ENCODE measurements around the gene CFHR5.
"Not testable (repeated sequence)": the region's sequence is repeated elsewhere in the genome, so short reads cannot be mapped to it uniquely, and the experiment has no call there.

The CFHR5 gene

DNA sequence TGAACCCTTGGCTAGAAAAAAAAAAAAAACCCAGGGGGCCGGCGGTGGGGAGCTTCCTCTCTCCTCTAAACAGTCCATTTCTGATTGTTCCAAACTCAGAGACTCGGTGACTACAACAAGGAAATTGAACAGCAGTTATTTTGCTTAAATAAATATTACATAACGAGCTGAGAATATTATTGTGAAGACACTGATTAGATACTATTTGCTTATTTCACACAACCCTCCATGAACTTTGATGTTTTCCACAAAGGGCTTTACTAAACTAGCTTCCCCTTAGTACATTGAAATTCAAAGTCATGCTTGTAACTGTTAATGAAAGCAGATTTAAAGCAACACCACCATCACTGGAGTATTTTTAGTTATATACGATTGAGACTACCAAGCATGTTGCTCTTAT is at the start of gene CFHR5:
Gene CFHR5, plus strand, starts transcription at position 279 of the 400 bp plus-strand sequence. Its CDS starts 109 bp downstream, at position 388.
- H2AFZ ChIP-seq (ENCODE audit: low read depth, low read length), result no peak within 1 kb of the TSS
- no peaks in the 10 kb centered on the region for H3K4me1 ChIP-seq (ENCODE audit: insufficient read depth, low read length)
- no peaks in the 10 kb centered on the region for H3K36me3 ChIP-seq (ENCODE audit: insufficient read depth, low read length)
- H3K4me3 ChIP-seq (ENCODE audit: low read length), result no peak within 1 kb of the TSS
- H3K27me3 ChIP-seq (ENCODE audit: insufficient read depth, low read length), result no peaks in the 10 kb centered on the region
- H3K9me3 ChIP-seq (ENCODE audit: low read length), result no peaks in the 10 kb centered on the region

DNA sequence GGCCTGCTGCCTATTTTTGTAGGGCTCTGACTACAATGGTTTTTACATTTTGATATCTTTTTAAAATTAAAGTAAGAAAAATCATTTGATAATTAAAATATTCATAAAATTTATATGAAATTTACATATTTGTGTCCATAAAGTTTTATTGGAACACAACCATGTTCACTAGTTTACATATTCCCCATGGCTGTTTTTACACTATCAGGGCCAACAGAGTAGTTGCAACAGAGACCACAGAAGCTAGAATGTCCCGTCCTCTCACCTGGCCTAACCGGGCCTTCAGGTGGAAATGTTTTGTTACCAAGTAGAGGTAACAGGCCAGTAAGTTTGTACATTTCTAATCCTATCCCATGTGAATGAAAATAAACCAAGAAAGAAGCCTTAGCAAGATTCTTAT is 44.5 kb upstream of the CFHR5 start:
- not testable (repeated sequence) for H2AFZ ChIP-seq (ENCODE audit: low read depth, low read length); H3K4me1 ChIP-seq (ENCODE audit: insufficient read depth, low read length); H3K4me3 ChIP-seq (ENCODE audit: low read length); H3K36me3 ChIP-seq (ENCODE audit: insufficient read depth, low read length); H3K9me3 ChIP-seq (ENCODE audit: low read length); H3K27me3 ChIP-seq (ENCODE audit: insufficient read depth, low read length)

DNA sequence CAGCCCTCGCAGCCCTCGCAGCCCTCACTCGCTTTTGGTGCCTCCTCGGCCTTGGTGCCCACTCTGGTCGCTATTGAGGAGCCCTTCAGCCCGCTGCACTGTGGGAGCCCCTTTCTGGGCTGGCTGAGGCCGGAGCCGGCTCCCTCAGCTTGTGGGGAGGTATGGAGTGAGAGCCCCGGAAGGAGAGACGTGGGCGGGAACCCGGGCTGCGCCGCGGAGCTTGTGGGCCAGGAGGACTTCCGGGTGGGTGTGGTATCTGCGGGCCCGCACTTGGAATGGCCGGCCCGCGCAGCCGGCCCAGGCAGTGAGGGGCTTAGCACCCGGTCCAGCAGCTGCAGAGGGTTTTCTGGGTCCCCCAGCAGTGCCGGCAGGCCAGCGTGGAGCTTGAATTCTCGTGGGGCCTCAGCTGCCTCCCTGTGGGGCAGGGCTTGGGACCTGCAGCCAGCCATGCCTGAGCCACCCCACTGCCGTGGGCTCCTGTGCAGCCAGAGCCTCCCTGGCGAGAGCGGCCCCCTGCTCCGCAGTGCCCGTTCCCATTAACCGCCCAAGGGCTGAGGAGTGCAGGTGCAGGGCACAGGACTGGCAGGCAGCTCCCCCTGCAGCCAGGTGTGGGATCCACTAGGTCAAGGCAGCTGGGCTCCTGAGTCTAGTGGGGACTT is 43.7 kb upstream of the CFHR5 start:
- Histone ChIP-seq H3K36me3 (ENCODE audit: insufficient read depth, low read length) (no peaks in the 10 kb centered on the region), H3K4me1 (ENCODE audit: insufficient read depth, low read length) (no peaks in the 10 kb centered on the region), H3K9me3 (ENCODE audit: low read length) (no peaks in the 10 kb centered on the region), H2AFZ (ENCODE audit: low read depth, low read length) (no peak overlapping the region), H3K4me3 (ENCODE audit: low read length) (no peak overlapping the region), H3K27me3 (ENCODE audit: insufficient read depth, low read length) (no peaks in the 10 kb centered on the region)

DNA sequence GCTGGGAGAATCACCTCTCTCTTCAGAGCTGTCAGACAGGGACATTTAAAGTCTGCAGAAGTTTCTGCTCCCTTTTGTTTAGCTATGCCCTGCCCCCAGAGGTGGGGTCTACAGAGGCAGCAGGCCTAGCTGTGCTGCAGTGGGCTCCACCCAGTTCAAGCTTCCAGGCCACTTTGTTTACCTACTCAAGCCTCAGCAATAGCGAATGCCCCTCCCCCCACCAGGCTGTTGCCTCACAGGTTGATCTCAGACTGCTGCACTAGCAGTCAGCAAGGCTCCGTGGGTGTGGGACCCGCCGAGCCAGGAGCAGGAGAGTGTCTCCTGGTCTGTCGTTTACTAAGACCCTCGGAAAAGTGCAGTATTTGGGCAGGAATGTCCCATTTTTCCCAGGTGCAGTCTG is 35.9 kb upstream of the CFHR5 start:
- H3K4me1 ChIP-seq (ENCODE audit: insufficient read depth, low read length); H2AFZ ChIP-seq (ENCODE audit: low read depth, low read length); H3K4me3 ChIP-seq (ENCODE audit: low read length); H3K27me3 ChIP-seq (ENCODE audit: insufficient read depth, low read length); H3K9me3 ChIP-seq (ENCODE audit: low read length); H3K36me3 ChIP-seq (ENCODE audit: insufficient read depth, low read length): not testable (repeated sequence)

DNA sequence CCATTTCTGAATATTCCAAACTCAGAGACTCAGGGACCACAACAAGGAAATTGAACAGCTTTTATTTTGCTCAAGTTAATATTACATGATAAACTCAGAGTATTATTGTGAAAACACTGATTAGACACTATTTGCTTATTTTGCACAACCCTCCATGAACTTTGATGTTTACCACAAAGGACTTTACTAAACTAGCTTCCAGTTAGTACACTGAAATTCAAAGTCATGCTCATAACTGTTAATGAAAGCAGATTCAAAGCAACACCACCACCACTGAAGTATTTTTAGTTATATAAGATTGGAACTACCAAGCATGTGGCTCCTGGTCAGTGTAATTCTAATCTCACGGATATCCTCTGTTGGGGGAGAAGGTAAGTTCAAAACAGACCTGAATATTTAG is 33.8 kb upstream of the CFHR5 start, which contains the start of gene CFHR2:
Gene CFHR2, plus strand, starts transcription at position 171 of the 400 bp plus-strand sequence. Its CDS starts 143 bp downstream, at position 314.
- H3K4me1 ChIP-seq (ENCODE audit: insufficient read depth, low read length); H3K27me3 ChIP-seq (ENCODE audit: insufficient read depth, low read length): not testable (repeated sequence)

DNA sequence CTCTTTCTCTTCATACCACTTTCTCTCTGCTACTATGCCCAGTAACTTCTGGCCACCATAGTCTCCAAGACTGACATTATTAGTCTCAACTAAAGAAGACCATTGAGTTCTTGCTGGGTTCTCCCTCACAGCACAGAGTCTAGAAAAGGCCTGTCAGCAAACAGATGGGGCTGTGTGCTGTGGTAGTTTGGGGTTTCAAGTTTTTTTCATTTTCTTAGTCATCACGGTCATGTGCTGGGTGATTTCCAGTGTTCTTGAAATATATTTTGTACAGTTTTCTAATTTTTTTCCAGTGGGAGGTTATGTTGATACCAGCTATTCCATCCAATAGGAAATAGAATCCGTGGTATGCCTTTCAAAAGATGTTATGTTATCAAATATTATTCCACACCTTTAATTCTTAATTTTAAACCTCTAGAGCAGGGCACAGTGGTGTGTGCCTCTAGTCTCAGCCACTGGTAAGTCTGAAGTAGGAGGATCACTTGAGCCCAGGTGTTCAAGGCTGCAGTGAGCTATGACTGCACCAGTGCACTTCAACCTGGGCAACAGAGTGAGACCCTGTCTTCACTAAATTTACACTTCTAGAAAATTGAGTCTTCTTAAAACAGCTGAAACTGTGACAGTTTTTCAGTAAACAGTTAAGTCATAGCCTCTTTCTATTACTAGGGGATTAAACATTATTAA is 25.5 kb upstream of the CFHR5 start:
- Histone ChIP-seq H3K36me3 (ENCODE audit: insufficient read depth, low read length) (no peaks in the 10 kb centered on the region), H3K4me1 (ENCODE audit: insufficient read depth, low read length) (no peaks in the 10 kb centered on the region), H3K9me3 (ENCODE audit: low read length) (no peaks in the 10 kb centered on the region), H3K27me3 (ENCODE audit: insufficient read depth, low read length) (no peaks in the 10 kb centered on the region), H2AFZ (ENCODE audit: low read depth, low read length) (no peak overlapping the region), H3K4me3 (ENCODE audit: low read length) (no peak overlapping the region)

More for the DNA sequence above, 33.8 kb upstream of the CFHR5 start, which contains the start of gene CFHR2:
- H3K4me3 ChIP-seq (ENCODE audit: low read length); H3K36me3 ChIP-seq (ENCODE audit: insufficient read depth, low read length); H3K9me3 ChIP-seq (ENCODE audit: low read length); H2AFZ ChIP-seq (ENCODE audit: low read depth, low read length): not testable (repeated sequence)

DNA sequence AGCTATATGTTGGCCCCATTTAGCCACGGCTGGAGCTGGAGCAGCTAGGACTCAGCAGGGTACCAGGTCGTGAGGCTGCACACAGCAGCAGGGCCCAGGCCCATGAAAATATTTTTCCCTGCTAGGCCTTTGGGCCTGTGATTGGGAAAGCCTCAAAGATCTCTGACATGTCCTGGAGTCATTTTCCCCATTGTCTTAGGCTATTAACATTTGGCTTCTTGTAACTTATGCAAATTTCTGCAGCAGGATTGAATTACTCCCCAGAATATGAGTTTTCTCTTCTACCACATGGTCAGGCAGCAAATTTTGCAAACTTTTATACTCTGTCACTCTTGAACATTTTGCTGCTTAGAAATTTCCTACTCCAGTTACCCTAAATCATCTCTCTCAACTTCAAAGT is 22.6 kb upstream of the CFHR5 start:
- H3K27me3 ChIP-seq (ENCODE audit: insufficient read depth, low read length), result no peaks in the 10 kb centered on the region
- H3K36me3 ChIP-seq (ENCODE audit: insufficient read depth, low read length), result no peaks in the 10 kb centered on the region
- H2AFZ ChIP-seq (ENCODE audit: low read depth, low read length), result no peak overlapping the region
- no peak overlapping the region for H3K4me3 ChIP-seq (ENCODE audit: low read length)
- H3K4me1 ChIP-seq (ENCODE audit: insufficient read depth, low read length), result no peaks in the 10 kb centered on the region
- no peaks in the 10 kb centered on the region for H3K9me3 ChIP-seq (ENCODE audit: low read length)

DNA sequence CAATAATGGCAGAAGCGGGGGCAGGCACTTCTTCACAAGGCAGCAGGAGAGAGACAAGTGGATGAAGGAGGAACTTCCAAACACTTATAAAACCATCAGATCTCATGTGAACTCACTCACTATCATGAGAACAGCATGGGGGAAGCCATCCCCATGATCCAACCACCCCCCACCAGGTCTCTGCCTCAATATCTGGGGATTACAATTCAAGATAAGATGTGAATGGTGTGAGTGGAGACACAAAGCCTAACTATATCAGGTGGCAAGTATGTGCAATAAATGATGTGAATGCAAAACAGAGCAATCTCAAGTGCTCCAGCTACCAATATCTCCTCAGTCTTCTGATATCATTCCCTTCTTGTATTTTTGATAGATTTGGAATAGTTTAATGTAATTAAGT is 21.4 kb upstream of the CFHR5 start:
- Histone ChIP-seq H3K36me3 (ENCODE audit: insufficient read depth, low read length) (no peaks in the 10 kb centered on the region), H3K9me3 (ENCODE audit: low read length) (no peaks in the 10 kb centered on the region), H3K4me1 (ENCODE audit: insufficient read depth, low read length) (no peaks in the 10 kb centered on the region), H2AFZ (ENCODE audit: low read depth, low read length) (no peak overlapping the region), H3K4me3 (ENCODE audit: low read length) (no peak overlapping the region), H3K27me3 (ENCODE audit: insufficient read depth, low read length) (no peaks in the 10 kb centered on the region)

DNA sequence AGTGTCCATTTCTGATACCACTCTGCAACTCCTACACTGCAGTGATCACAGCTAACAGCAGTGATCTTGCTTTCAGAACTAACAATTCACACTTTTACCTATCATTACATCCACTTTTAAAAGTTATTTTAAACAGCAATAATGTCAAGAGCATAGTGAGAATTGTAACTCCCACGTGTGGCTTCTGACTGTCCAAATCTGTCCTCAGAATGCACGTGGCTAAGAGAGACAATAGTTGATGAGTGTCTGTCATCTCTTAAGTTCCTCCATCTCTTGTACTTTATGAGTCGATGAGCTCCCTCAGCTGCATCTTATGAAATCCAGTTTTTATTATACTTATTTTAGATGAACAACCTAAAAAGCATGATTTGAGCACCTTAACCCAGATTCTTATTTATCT is 16.5 kb upstream of the CFHR5 start:
- Histone ChIP-seq H3K9me3 (ENCODE audit: low read length) (no peaks in the 10 kb centered on the region), H3K36me3 (ENCODE audit: insufficient read depth, low read length) (no peaks in the 10 kb centered on the region), H2AFZ (ENCODE audit: low read depth, low read length) (no peak overlapping the region), H3K27me3 (ENCODE audit: insufficient read depth, low read length) (no peaks in the 10 kb centered on the region), H3K4me1 (ENCODE audit: insufficient read depth, low read length) (no peaks in the 10 kb centered on the region), H3K4me3 (ENCODE audit: low read length) (no peak overlapping the region)

DNA sequence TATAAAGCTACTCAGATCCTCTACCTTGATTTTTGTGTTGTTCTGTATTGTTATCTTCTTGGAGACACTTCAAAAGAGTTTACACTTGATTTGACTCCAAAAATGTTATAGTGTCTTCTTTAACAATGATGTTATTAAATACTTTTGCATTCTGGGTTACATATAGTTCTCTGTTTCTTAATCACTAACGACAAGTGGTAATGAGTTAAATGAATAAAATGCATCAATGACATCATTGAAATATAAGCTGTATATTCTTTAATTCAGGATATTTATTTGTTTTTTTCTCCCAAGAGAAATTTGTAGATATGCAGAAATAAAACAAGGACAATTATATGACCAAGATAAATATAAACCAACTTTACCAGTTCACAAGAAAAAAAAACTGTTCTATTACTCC is 7.2 kb upstream of the CFHR5 start:
- Histone ChIP-seq H2AFZ (ENCODE audit: low read depth, low read length) (no peak overlapping the region), H3K36me3 (ENCODE audit: insufficient read depth, low read length) (no peaks in the 10 kb centered on the region), H3K4me3 (ENCODE audit: low read length) (no peak overlapping the region), H3K9me3 (ENCODE audit: low read length) (no peaks in the 10 kb centered on the region), H3K27me3 (ENCODE audit: insufficient read depth, low read length) (no peaks in the 10 kb centered on the region), H3K4me1 (ENCODE audit: insufficient read depth, low read length) (no peaks in the 10 kb centered on the region)

DNA sequence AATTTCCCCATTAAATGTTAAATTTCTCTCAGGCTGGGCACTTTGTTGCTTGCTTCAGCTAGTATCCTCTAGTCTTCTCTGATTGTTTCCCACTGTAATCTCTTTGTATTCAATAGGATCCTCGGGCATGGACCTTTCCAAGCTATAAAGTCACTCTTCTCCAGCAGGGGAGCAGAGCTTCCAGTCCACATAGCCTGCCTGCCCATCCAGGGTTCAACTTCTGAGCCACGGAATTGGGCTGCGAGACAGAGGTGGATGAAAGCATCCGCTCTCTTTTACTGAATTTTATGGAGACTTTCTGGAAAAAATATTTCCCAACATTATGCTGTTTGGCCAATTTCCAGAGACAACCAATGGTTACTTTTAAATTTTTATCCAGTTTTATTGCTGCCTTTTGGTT is 1.1 kb upstream of the CFHR5 start:
- Histone ChIP-seq H3K4me1 (ENCODE audit: insufficient read depth, low read length) (no peaks in the 10 kb centered on the region), H3K27me3 (ENCODE audit: insufficient read depth, low read length) (no peaks in the 10 kb centered on the region), H3K9me3 (ENCODE audit: low read length) (no peaks in the 10 kb centered on the region), H2AFZ (ENCODE audit: low read depth, low read length) (no peak overlapping the region), H3K36me3 (ENCODE audit: insufficient read depth, low read length) (no peaks in the 10 kb centered on the region), H3K4me3 (ENCODE audit: low read length) (no peak overlapping the region)

DNA sequence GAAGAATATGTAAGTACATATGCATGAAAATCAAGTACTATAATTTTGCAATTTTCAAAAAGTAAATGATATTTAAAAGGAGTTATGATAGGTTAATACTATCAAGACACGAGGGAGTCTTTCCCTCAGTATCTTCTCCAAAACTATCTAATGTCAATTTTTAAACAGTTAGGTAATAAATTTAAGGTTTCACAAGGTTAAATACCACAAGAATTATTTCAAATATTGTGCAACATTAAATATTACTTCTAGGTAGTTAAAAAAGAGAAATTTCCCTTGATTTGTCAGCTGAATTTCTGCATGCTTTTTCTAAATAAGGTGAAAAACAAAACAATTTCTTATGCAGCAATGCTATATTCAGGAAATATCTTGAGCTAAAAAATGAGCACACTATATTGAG is 3.5 kb downstream of the CFHR5 start:
- H3K4me1 ChIP-seq (ENCODE audit: insufficient read depth, low read length), result no peaks in the 10 kb centered on the region
- H3K4me3 ChIP-seq (ENCODE audit: low read length), result no peak overlapping the region
- no peaks in the 10 kb centered on the region for H3K27me3 ChIP-seq (ENCODE audit: insufficient read depth, low read length)
- no peaks in the 10 kb centered on the region for H3K36me3 ChIP-seq (ENCODE audit: insufficient read depth, low read length)
- H3K9me3 ChIP-seq (ENCODE audit: low read length), result no peaks in the 10 kb centered on the region
- no peak overlapping the region for H2AFZ ChIP-seq (ENCODE audit: low read depth, low read length)

DNA sequence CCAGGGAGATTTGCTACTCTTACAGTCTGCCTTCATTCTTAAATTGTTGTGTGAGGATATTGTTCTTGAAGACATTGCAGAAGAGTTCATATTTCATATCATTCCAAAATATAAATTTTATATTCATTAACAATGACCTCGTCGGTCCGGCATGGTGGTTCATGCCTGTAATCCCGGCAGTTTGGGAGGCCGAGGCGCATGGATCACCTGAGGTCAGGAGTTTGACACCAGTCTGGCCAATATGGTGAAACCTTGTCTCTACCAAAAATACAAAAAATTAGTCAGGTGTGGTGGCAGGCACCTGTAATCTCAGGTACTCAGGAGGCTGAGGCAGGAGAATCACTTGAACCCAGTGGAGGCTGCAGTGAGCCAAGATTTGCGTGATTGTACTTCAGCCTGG is 4.9 kb downstream of the CFHR5 start:
- not testable (repeated sequence) for H3K27me3 ChIP-seq (ENCODE audit: insufficient read depth, low read length); H3K4me3 ChIP-seq (ENCODE audit: low read length); H3K9me3 ChIP-seq (ENCODE audit: low read length); H3K36me3 ChIP-seq (ENCODE audit: insufficient read depth, low read length); H3K4me1 ChIP-seq (ENCODE audit: insufficient read depth, low read length); H2AFZ ChIP-seq (ENCODE audit: low read depth, low read length)
